Astrocyte (in vitro differentiated cells and primary cell): ENCODE results near the gene MRPS18A. TPM values are rescaled to one million over a fixed set of nuclear protein-coding genes. Genes with fewer than 3 reads are reported as not detected.

Source experiments
- DNase-seq: peaks from one replicate; pipeline ENCODE4 v3.0.0-alpha.2; 2010; ENCODE audit warnings: low read depth
- FAIRE-seq: peaks from 2 replicates; lab custom pipeline; 2011; peaks lifted over from hg19 to GRCh38; lab: Jason Lieb, UNC
- H2AFZ ChIP-seq: 2 replicates; pipeline ENCODE4 v1.6.0; 2012; ENCODE audit warnings: low read depth, low read length, inconsistent platforms
- H3K27ac ChIP-seq: 2 replicates; pipeline ENCODE4 v1.5.1; 2011; ENCODE audit warnings: low read depth, low read length, inconsistent platforms
- H3K27me3 ChIP-seq: 2 replicates; pipeline ENCODE4 v1.6.0; 2011; ENCODE audit warnings: low read length, inconsistent platforms; ENCODE audit not compliant: insufficient read depth
- H3K36me3 ChIP-seq: 2 replicates; pipeline ENCODE4 v1.5.1; 2011; ENCODE audit warnings: low read length, inconsistent platforms; ENCODE audit not compliant: insufficient read depth
- H3K4me1 ChIP-seq: 2 replicates; pipeline ENCODE4 v1.5.1; 2011; ENCODE audit warnings: low read length, inconsistent platforms; ENCODE audit not compliant: insufficient read depth
- H3K4me2 ChIP-seq: 2 replicates; pipeline ENCODE4 v1.6.0; 2012; ENCODE audit warnings: low read length, inconsistent platforms
- H3K4me3 ChIP-seq: 2 replicates; pipeline ENCODE4 v1.5.1; 2011; ENCODE audit warnings: low read depth, mild to moderate bottlenecking, low read length, inconsistent platforms; ENCODE audit not compliant: insufficient read depth
- H3K79me2 ChIP-seq: 2 replicates; pipeline ENCODE4 v1.6.0; 2012; ENCODE audit warnings: mild to moderate bottlenecking, low read length, inconsistent platforms; ENCODE audit not compliant: insufficient read depth
- H3K9ac ChIP-seq: 2 replicates; pipeline ENCODE4 v1.6.0; 2012; ENCODE audit warnings: mild to moderate bottlenecking, low read length, inconsistent platforms
- H3K9me3 ChIP-seq: 2 replicates; pipeline ENCODE4 v1.5.1; 2012; ENCODE audit warnings: low read depth, mild to moderate bottlenecking, low read length, inconsistent platforms; ENCODE audit not compliant: insufficient read depth
- H4K20me1 ChIP-seq: 2 replicates; pipeline ENCODE4 v1.6.0; 2012; ENCODE audit warnings: low read length, inconsistent platforms; ENCODE audit not compliant: insufficient read depth
- H3K27ac Mint-ChIP-seq: one replicate; pipeline ENCODE4 v1.8.0; 2021; ENCODE audit warnings: mild to moderate bottlenecking, mixed read lengths; ENCODE audit not compliant: unreplicated experiment
- H3K27me3 Mint-ChIP-seq: one replicate; pipeline ENCODE4 v1.8.0; 2021; ENCODE audit warnings: low read depth, mixed read lengths; ENCODE audit not compliant: unreplicated experiment
- H3K36me3 Mint-ChIP-seq: one replicate; pipeline ENCODE4 v1.8.0; 2021; ENCODE audit warnings: low read depth, mixed read lengths; ENCODE audit not compliant: unreplicated experiment
- H3K4me1 Mint-ChIP-seq: one replicate; pipeline ENCODE4 v1.8.0; 2021; ENCODE audit warnings: low read depth, mixed read lengths; ENCODE audit not compliant: unreplicated experiment
- H3K4me3 Mint-ChIP-seq: one replicate; pipeline ENCODE4 v1.8.0; 2021; ENCODE audit warnings: mild to moderate bottlenecking, moderate library complexity, mixed read lengths; ENCODE audit not compliant: unreplicated experiment
- H3K9me3 Mint-ChIP-seq: one replicate; pipeline ENCODE4 v1.8.0; 2021; ENCODE audit warnings: mild to moderate bottlenecking, mixed read lengths; ENCODE audit not compliant: unreplicated experiment
- EZH2 ChIP-seq: IDR thresholded peaks from 2 replicates; pipeline ENCODE4 v1.6.1; 2012; ENCODE audit warnings: mild to moderate bottlenecking, low read length, inconsistent platforms; ENCODE audit not compliant: insufficient read depth
- total RNA-seq: library from RNA; stranded (reverse); gene quantifications from 2 replicates; pipeline ENCODE4 v1.2.1, GENCODE V29; 2021
- TF ChIP-seq, protein P1 (sequence below): IDR thresholded peaks from 2 replicates; pipeline ENCODE4 v1.5.1; 2011; ENCODE audit warnings: low read depth, mild to moderate bottlenecking, inconsistent platforms, low read length, moderate library complexity; ENCODE audit not compliant: insufficient read depth

MRPS18A gene
- total RNA-seq, 1 donor from 2014 or later: 33.5 TPM

DNA sequence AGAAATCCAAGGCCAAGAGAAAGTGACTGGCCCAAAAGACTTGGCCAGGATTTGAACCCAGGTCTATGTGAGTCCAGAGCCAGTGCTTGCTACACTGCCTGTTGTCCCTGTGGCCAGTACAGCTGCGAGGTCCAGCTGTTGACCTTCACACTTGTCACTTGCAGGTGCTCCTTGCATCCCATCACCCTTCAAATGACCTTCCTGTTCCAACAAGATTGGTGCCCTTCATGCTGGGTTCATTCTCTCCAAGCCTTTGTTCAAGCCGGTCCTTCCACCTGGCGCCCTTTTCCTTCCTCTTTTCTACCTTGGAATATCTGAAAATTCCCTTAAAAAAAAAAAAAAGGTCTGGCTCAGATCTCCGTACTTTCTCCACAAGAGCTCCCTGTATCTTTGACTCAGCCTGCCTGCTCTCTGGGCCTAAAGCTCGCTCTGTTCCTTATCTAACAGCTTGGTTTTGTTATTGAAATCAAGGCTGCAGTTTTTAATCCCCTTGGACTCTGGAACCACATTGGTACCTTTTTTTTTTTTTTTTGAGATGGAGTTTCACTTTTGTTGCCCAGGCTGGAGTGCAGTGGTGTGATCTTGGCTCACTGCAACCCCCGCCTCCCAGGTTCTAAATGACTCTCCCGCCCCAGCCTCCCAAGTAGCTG lies 22.2 kb upstream of the MRPS18A start:
- H3K4me1 Mint-ChIP-seq: peaks cover 15% of the 10 kb centered on the region

DNA sequence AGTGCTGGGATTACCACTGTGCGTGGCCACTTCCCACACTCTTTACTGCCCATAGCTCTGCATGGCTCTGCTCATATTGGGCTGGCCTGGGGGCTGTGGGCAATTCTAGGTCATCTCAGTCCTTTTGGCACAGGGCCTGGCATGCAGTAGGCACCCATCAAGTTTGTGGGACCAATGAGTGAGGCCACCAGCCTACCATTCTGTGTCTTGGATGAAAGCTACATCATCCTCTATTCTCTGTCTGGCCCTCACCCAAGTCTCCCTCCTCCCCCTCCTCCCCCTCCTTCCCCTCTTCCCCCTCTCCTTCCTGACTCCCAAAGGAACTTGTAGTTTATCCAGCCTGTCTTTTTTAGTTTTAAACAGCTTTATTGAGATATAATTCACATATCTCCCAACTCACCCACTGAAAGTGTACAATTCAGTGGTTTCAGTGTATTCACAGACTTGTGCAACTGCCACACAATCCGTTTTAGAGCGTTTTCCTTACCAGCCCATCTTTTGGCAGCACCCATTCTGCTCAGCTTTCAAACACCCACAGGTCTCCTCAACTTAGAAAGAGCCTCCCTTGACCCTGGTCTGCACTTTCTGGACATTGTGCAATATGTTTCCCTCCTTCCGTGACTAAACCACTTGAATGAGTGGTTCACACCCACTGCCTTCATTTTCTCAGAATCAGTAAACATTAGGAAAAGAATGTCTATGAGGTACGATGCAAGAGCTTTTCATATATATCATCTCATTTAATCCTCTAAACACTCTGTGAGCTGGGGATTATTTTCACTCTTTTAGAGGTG lies 21.5 kb upstream of the MRPS18A start:
- no peaks in the 10 kb centered on the region for H3K79me2 ChIP-seq
- no peaks in the 10 kb centered on the region for H3K9me3 ChIP-seq
- no peak overlapping the region for H3K4me2 ChIP-seq
- no peak overlapping the region for H3K27ac Mint-ChIP-seq
- no peak overlapping the region for H2AFZ ChIP-seq
- H4K20me1 ChIP-seq: no peaks in the 10 kb centered on the region
- no peaks in the 10 kb centered on the region for H3K36me3 ChIP-seq
- peaks cover 6% of the 10 kb centered on the region for H3K27me3 ChIP-seq
- peaks cover 15% of the 10 kb centered on the region for H3K4me1 Mint-ChIP-seq
- H3K4me3 ChIP-seq: no peak overlapping the region
- no peak overlapping the region for H3K4me3 Mint-ChIP-seq
- H3K4me1 ChIP-seq: no peaks in the 10 kb centered on the region
- no peaks in the 10 kb centered on the region for H3K36me3 Mint-ChIP-seq
- TF ChIP-seq EZH2: no peak
- TF ChIP-seq, protein P1, sequence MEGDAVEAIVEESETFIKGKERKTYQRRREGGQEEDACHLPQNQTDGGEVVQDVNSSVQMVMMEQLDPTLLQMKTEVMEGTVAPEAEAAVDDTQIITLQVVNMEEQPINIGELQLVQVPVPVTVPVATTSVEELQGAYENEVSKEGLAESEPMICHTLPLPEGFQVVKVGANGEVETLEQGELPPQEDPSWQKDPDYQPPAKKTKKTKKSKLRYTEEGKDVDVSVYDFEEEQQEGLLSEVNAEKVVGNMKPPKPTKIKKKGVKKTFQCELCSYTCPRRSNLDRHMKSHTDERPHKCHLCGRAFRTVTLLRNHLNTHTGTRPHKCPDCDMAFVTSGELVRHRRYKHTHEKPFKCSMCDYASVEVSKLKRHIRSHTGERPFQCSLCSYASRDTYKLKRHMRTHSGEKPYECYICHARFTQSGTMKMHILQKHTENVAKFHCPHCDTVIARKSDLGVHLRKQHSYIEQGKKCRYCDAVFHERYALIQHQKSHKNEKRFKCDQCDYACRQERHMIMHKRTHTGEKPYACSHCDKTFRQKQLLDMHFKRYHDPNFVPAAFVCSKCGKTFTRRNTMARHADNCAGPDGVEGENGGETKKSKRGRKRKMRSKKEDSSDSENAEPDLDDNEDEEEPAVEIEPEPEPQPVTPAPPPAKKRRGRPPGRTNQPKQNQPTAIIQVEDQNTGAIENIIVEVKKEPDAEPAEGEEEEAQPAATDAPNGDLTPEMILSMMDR: no peak
- FAIRE-seq (no peak), DNase-seq (peak; percentile 85)
- peaks cover 21% of the 10 kb centered on the region for H3K27me3 Mint-ChIP-seq
- H3K9ac ChIP-seq: no peak overlapping the region
- H3K9me3 Mint-ChIP-seq: no peaks in the 10 kb centered on the region
- H3K27ac ChIP-seq: no peak overlapping the region

More for the DNA sequence above, 22.2 kb upstream of the MRPS18A start:
- FAIRE-seq: no peak
- Histone ChIP-seq H3K4me3 (no peak overlapping the region), H3K79me2 (no peaks in the 10 kb centered on the region), H3K27me3 (peaks cover 6% of the 10 kb centered on the region), H3K9me3 (no peaks in the 10 kb centered on the region), H3K9ac (no peak overlapping the region), H3K27ac (no peak overlapping the region), H3K36me3 (no peaks in the 10 kb centered on the region), H3K4me1 (peaks cover 3% of the 10 kb centered on the region), H2AFZ (no peak overlapping the region), H4K20me1 (no peaks in the 10 kb centered on the region), H3K4me2 (no peak overlapping the region)
- Mint-ChIP-seq H3K27ac (no peak overlapping the region), H3K27me3 (peaks cover 21% of the 10 kb centered on the region), H3K36me3 (no peaks in the 10 kb centered on the region), H3K9me3 (no peaks in the 10 kb centered on the region), H3K4me3 (no peak overlapping the region)
- no peak for TF ChIP-seq EZH2
- DNase-seq: no peak

GRCh38 chr6:43707767-43708166 lies 20.2 kb upstream of the MRPS18A start:
- Histone ChIP-seq H3K4me3 (no peak overlapping the region), H3K27me3 (peaks cover 6% of the 10 kb centered on the region), H3K27ac (no peak overlapping the region), H3K79me2 (no peaks in the 10 kb centered on the region), H3K9me3 (no peaks in the 10 kb centered on the region), H2AFZ (no peak overlapping the region), H3K4me2 (no peak overlapping the region), H3K4me1 (peaks cover 4% of the 10 kb centered on the region), H3K36me3 (no peaks in the 10 kb centered on the region), H3K9ac (no peak overlapping the region), H4K20me1 (no peaks in the 10 kb centered on the region)
- FAIRE-seq (no peak), DNase-seq (no peak)
- peaks cover 16% of the 10 kb centered on the region for H3K27me3 Mint-ChIP-seq
- no peak overlapping the region for H3K4me3 Mint-ChIP-seq
- TF ChIP-seq EZH2: no peak
- H3K4me1 Mint-ChIP-seq: peaks cover 15% of the 10 kb centered on the region
- H3K9me3 Mint-ChIP-seq: no peaks in the 10 kb centered on the region
- H3K36me3 Mint-ChIP-seq: no peaks in the 10 kb centered on the region
- no peak overlapping the region for H3K27ac Mint-ChIP-seq
